HL-60 (cell line): ENCODE data around the gene SIRT6.

ENCODE experiments used
- CTCF ChIP-seq: IDR thresholded peaks from one replicate; pipeline ENCODE4 v1.5.1; 2011; ENCODE audit warnings: low read length, control low read depth, inconsistent platforms; ENCODE audit not compliant: insufficient read depth
- GABPA ChIP-seq: IDR thresholded peaks from 2 replicates; pipeline ENCODE4 v1.6.1; 2012; ENCODE audit warnings: low read depth
- POLR2AphosphoS5 ChIP-seq: IDR thresholded peaks from 2 replicates; pipeline ENCODE4 v1.6.1; 2012; ENCODE audit warnings: low read depth

DNA sequence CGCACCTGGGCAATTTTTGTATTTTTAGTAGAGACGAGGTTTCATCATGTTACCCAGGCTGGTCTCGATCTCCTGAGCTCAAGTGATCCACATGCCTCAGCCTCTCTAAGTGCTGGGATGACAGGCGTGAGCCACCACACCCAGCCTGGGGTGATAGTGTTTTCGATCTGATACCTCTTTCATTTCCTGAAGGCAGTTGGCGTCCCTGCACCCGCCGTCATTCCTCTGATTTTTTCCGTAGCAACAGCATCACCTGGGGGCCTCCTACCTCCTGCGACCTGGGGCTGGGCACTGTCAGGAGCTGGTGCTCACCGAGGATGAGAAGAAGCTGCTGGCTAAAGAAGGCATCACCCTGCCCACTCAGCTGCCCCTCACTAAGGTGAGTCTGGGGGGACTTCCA, 18.1 kb downstream of the SIRT6 start:
- TF ChIP-seq CTCF: no peak
- TF ChIP-seq GABPA: no peak
- no peak for TF ChIP-seq POLR2AphosphoS5
